HG03432 (cell line): ENCODE measurements around the gene ZNF414.

Experiments
- ATAC-seq: cut with Tn5 transposase; IDR thresholded peaks from one replicate; pipeline ENCODE4 v1.9.1; 2021; ENCODE audit warnings: mild to moderate bottlenecking, moderate library complexity; ENCODE audit not compliant: unreplicated experiment

ZNF414 gene

GRCh38 chr19:8468761-8469373, 45.1 kb downstream of the ZNF414 start:
- ATAC-seq = no peak

DNA sequence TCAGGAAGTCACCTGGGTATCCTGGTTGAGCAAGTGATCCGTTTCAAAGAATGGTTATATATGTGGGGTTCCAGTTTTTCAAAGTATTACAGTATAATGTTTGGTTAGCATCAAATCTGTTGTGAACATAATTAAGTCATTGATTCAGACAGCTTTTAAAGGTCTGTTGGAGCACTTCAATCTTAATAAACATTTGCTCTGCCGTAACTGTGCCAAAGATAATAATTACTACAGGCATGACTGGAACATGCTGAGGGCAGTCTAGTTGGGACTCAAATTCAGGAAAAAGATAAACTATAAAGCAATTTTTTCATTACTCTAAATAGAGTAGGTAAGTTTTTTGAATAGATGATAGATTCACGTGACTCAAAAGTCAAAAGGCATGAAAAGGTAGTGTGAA, 45.8 kb downstream of the ZNF414 start:
- ATAC-seq = no peak

GRCh38 chr19:8466018-8466417, 47.9 kb downstream of the ZNF414 start:
- no peak for ATAC-seq

DNA sequence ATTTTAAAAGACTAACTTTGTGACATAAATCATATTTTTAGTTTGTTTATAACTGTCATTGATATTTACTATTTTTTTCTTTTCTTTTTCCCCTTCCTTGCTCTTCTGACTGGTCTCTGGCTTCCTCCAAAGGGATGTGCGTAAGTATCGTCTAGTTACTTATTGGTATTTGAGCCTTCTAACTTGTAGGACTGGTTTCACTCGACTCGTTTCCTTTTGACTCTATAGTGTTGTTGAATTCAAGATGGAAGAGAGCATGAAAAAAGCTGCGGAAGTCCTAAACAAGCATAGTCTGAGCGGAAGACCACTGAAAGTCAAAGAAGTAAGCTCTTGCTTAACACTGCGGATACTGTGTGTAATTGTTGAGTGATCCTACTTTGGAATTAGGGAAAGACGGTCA, 50.6 kb downstream of the ZNF414 start:
- ATAC-seq = no peak

- no peak for ATAC-seq
These were observed 51.4 kb downstream of the ZNF414 start for GRCh38 chr19:8462571-8462970.

- ATAC-seq = no peak
These were observed 52.1 kb downstream of the ZNF414 start for GRCh38 chr19:8461891-8462290.

DNA sequence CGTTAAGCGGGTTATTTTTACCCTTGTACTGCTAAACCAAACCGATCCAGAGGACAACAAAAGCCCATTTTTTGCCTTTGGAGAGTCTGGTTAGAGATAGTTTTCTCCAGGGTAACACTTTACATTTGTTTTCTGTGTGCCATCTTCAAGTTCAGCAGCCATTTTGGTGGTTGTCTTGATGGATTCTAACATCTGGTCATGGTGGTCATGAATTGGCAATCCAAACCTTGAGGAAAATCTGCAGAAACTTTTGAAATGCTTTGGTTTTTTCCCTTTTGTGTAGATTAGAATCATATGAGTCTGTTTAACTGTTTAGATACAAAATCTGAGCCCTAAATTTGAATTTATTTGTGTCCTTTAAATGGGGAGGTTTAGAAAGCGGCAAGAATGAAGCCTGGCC, 52.6 kb downstream of the ZNF414 start:
- ATAC-seq = no peak

DNA sequence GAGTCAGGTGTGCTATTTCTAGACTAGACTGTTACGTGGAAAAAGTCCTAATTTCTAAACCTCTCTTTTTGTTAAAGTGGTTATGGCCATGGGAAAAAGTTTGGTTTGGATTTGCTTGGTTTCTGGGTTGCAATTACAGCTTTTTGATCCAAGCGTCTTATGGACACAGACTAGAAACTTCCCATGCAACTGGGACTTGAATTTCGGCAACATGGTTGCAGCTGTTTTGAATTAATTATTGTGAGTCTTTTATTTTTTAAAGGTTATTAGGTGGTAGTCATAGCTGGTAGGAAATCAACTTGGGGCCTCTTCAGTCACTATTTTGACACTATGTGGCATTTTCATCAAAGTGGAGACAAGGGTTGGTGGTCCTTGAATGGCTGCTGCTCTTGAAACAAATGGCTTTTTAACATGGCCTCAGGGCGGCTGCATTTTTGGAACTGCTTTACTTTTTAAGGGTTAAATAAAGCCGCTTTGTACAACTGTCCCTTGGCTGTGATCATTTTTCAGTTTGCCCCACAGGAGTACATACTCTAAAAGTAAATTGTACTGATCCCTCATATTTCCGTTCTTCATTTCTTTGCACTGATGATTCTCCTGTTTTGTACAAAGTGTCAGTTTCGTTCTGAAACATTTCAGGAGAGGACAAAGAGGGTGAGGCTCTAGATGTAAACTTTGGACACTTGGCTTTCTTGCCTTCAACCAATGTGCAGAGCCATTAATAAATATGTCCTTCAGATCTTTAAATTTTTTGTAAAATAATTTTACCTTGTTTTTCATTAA, 53.3 kb downstream of the ZNF414 start:
- ATAC-seq = no peak
